Sigmoid colon (tissue), 7 donors: ENCODE results near the gene STIP1. TPM values are rescaled to one million over a fixed set of nuclear protein-coding genes. Genes with fewer than 3 reads are reported as not detected.

Source experiments
- DNase-seq: peaks from one replicate; pipeline ENCODE4 v3.0.0-alpha.2; 2019
- H3K27ac ChIP-seq, 4 donors: fragments of 200-600 bp; sonication (generic); one replicate each; pipeline ENCODE4 v1.5.1; 2016 to 2019; ENCODE audit warnings: mild to moderate bottlenecking in 1 of 4
- H3K27me3 ChIP-seq, 3 donors: fragments of 200-600 bp; sonication (generic); one replicate each; pipeline ENCODE4 v1.5.1; 2019; ENCODE audit warnings: mild to moderate bottlenecking in 1 of 3
- H3K36me3 ChIP-seq, 4 donors: fragments of 200-600 bp; sonication (generic); one replicate each; pipeline ENCODE4 v1.5.1; 2016 to 2019
- H3K4me1 ChIP-seq, 4 donors: fragments of 200-600 bp; sonication (generic); one replicate each; pipeline ENCODE4 v1.5.1; 2017 to 2019
- H3K4me3 ChIP-seq, 4 donors: fragments of 200-600 bp; sonication (generic); one replicate each; pipeline ENCODE4 v1.5.1; 2017 to 2019; ENCODE audit warnings: mild to moderate bottlenecking in 2 of 4, moderate library complexity in 1 of 4
- H3K9me3 ChIP-seq, 4 donors: fragments of 200-600 bp in 3 of 4; sonication (generic) in 3 of 4; one replicate each; pipeline versions ENCODE4 v1.5.1 to v1.6.1; 2013 to 2019
- CTCF ChIP-seq, 4 experiments: fragments of 450-650 bp in 3 of 4; fragments of 200-600 bp in 1 of 4; IDR thresholded peaks; one replicate each; pipeline ENCODE4 v1.5.1; 2016 to 2019; ENCODE audit warnings: antibody characterized with exemption in 4 of 4, mild to moderate bottlenecking in 3 of 4, moderate library complexity in 2 of 4
- EP300 ChIP-seq, 4 donors: sonication (generic); formaldehyde crosslinking; IDR thresholded peaks; one replicate each; pipeline ENCODE4 v1.6.1; 2017; ENCODE audit warnings: antibody characterized with exemption in 4 of 4
- POLR2A ChIP-seq, 2 donors: fragments of 450-650 bp; IDR thresholded peaks; one replicate each; pipeline ENCODE4 v1.6.1; 2016; ENCODE audit warnings: antibody characterized with exemption in 2 of 2, mild to moderate bottlenecking in 2 of 2, moderate library complexity in 2 of 2
- POLR2AphosphoS5 ChIP-seq, 4 donors: sonication (generic); formaldehyde crosslinking; IDR thresholded peaks; one replicate each; pipeline ENCODE4 v1.6.1; 2017; ENCODE audit warnings: antibody characterized with exemption in 4 of 4
- WGBS, 2 donors: extraction: QIAGEN DNeasy Blood & Tissue Kit; methylation state at CpG; one replicate each; pipeline ENCODE4 v1.1.7; 2013; 5-methylcytosine and 5-hydroxymethylcytosine counted together
- intact Hi-C: fragments of 100-400 bp; cut with DNase I; formaldehyde crosslinking; loops from one replicate; pipeline ENCODE4 v1.15.1; 2023
- polyA plus RNA-seq, 3 donors: library from polyadenylated mRNA; stranded (reverse); fragments of 200-250 nt; gene quantifications; one replicate each; pipeline ENCODE4 v1.2.3, GENCODE V29; 2013
- total RNA-seq, 4 donors: library from RNA; depleted of rRNA; stranded (reverse); fragments of >200 nt; gene quantifications; one replicate each; pipeline ENCODE4 v1.1.0, GENCODE V29; 2016
- donor health status: healthy with polysubstance abuse.
- donor health status: Bipolar disorder and iron deficiency.
- donor health status: healthy.

Gene STIP1
- total and polyA plus RNA-seq, 7 donors = 38.4 to 90.3 (median 74.9) TPM

DNA sequence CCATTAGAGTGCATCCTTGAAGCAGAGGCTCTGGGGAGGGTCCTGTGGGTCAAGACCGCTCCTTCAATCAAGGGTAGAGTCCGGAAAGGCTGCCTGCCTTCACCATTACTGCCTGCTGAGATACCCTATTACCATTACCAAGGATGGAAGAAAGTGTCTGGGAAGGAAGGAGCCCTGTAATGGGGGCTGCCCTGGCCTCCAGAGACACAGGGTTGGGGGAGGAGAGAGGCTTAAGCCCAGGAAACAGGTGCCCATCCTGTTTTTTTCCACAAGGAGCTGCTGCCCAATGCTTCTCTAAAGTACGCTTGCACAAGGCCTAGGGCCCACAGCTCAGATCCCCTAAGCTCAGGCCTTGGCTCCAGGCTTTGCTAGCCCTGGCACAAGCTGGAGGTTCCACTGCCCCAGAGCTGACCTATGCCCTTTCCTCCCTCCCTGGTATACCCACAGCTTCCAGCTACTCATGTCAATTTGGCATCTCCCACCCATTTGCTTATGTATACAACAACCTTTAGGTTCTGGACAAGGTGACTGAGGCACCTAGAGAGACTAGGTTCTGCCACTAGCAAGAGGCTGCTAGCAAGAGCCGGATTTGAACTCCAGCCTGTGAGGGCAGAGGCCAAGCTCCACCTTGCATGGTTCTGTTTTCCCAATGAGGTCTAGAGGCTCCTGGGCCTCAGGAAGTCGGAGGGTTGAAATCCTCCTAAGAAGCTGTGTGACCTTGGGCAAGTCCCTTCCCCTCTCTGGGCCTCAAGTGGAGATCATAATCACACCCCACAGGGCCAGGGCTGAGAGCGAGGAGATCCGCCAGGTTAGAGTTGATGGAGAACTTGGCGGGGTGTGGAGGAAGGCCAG is 63.8 kb downstream of the STIP1 start:
- peaks cover 0 to 63% (median 45%) of the 10 kb centered on the region in 4 donors for H3K4me1 ChIP-seq
- 88 to 89% methylated on average over 8 of the region's 8 CpGs for WGBS, 2 donors
- intact Hi-C loops = loop anchor here (5.0 kb wide), 1 partner anchor 53 kb away; the partner anchor contains the start of gene CATSPERZ

DNA sequence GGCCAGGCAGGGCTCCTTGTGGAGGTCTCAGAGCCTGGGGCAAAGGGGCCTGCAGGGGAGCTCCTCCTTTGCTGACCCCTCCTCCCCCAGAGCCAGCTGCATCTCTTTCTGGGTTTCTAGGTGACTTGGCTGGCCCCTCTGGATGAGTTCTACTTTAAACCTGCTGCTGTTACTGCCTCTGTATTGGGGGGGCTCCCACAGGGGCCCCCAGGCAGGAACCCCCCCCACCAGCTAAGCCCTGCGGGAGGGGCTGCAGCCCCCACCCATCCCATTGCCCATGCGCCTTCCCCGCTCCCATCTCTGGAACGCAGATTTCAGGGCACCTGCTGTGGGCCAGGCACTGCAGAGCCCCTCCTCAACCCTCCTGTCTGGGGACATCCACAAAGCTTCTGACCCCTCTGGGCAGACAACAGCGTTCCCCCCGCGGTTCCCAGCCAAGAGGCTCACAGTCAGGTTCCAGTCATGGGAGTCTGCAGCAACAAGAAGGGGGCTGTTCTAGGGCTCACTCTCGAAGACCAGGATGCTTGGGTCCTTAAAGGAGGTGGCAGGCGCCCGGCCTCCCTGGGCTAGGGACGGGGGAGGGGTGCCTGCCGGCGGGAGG is 64.5 kb downstream of the STIP1 start:
- DNase-seq = no peak
- Histone ChIP-seq H3K4me3 (peak overlapping the region; percentile 37 to 93 (median 76)), H3K36me3 (peaks cover 0 to 11% (median 7%) of the 10 kb centered on the region in 4 donors), H3K9me3 (no peaks in the 10 kb centered on the region), H3K27me3 (no peaks in the 10 kb centered on the region), H3K4me1 (peaks cover 0 to 56% (median 38%) of the 10 kb centered on the region in 4 donors), H3K27ac (peak overlapping the region; percentile 73 to 85 (median 79))
- 22 to 25% methylated on average over 13 of the region's 13 CpGs for WGBS, 2 donors
- no peak for TF ChIP-seq POLR2AphosphoS5 (IDR thresholded peaks at IDR 0.05)
- no peak for TF ChIP-seq EP300 (IDR thresholded peaks at IDR 0.05)
- no peak for TF ChIP-seq CTCF (IDR thresholded peaks at IDR 0.05)
- TF ChIP-seq POLR2A (IDR thresholded peaks at IDR 0.05) = no peak
- intact Hi-C loops = no loop called here

More for the DNA sequence above, 63.8 kb downstream of the STIP1 start:
- Histone ChIP-seq H3K27ac (no peak overlapping the region), H3K27me3 (no peaks in the 10 kb centered on the region), H3K9me3 (no peaks in the 10 kb centered on the region), H3K4me3 (no peak overlapping the region), H3K36me3 (peaks cover 0 to 5% (median 2%) of the 10 kb centered on the region in 4 donors)
- TF ChIP-seq EP300 (IDR thresholded peaks at IDR 0.05) = no peak
- no peak for TF ChIP-seq POLR2A (IDR thresholded peaks at IDR 0.05)
- DNase-seq = no peak

GRCh38 chr11:64251016-64251752 is 65.2 kb downstream of the STIP1 start, which contains the start of gene PLCB3:
TSS of gene PLCB3 (plus strand) at chr11:64251530. CDS start at chr11:64251650, 120 bp downstream.
- DNase-seq = peak; percentile 79
- peaks cover 0 to 49% (median 32%) of the 10 kb centered on the region in 4 donors for H3K4me1 ChIP-seq

DNA sequence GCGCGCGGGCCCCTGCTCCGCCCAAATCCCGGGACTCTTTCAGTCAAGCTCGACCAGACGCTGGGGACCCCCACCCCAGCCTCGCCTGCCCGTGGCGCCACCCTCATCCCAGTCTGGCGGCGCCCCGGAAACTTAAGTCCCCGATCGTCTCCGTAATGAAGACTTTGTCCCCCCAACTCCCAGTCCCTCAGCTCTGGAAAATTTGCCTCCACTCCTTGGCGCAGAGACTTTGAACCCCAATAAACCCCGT is 65.7 kb downstream of the STIP1 start:
- no peak for TF ChIP-seq CTCF (IDR thresholded peaks at IDR 0.05)
- no peak for TF ChIP-seq POLR2A (IDR thresholded peaks at IDR 0.05)
- no peak for TF ChIP-seq POLR2AphosphoS5 (IDR thresholded peaks at IDR 0.05)
- TF ChIP-seq EP300 (IDR thresholded peaks at IDR 0.05) = no peak
- intact Hi-C loops = loop anchor here (1.0 kb wide), 1 partner anchor 18 kb away; no protein-coding TSS in a partner anchor
- H3K27ac ChIP-seq = peak overlapping the region; percentile 73 to 85 (median 79)

More at GRCh38 chr11:64251016-64251752, 65.2 kb downstream of the STIP1 start, which contains the start of gene PLCB3:
- H3K9me3 ChIP-seq = no peaks in the 10 kb centered on the region
- H3K4me3 ChIP-seq = peak within 1 kb of the TSS; percentile 68 to 93 (median 79)
- TF ChIP-seq POLR2A (IDR thresholded peaks at IDR 0.05) (no peak), EP300 (IDR thresholded peaks at IDR 0.05) (no peak), POLR2AphosphoS5 (IDR thresholded peaks at IDR 0.05) (peak in 2 of 4 donors; percentile 39 to 43), CTCF (IDR thresholded peaks at IDR 0.05) (peak; percentile 64 to 90 (median 71))
- intact Hi-C loops = no loop called here
- WGBS, 2 donors = 1% methylated on average over 75 of the region's 75 CpGs
- H3K27ac ChIP-seq = peak within 1 kb of the TSS; percentile 73 to 85 (median 79)
- no peaks in the 10 kb centered on the region for H3K27me3 ChIP-seq
- peaks cover 3 to 17% (median 11%) of the 10 kb centered on the region in 4 donors for H3K36me3 ChIP-seq

More for the DNA sequence above, 65.7 kb downstream of the STIP1 start:
- H3K27me3 ChIP-seq = no peaks in the 10 kb centered on the region
- peak overlapping the region; percentile 68 to 93 (median 79) for H3K4me3 ChIP-seq
- no peak for DNase-seq
- no peaks in the 10 kb centered on the region for H3K9me3 ChIP-seq
- peaks cover 0 to 47% (median 32%) of the 10 kb centered on the region in 4 donors for H3K4me1 ChIP-seq
- peaks cover 7 to 22% (median 14%) of the 10 kb centered on the region in 4 donors for H3K36me3 ChIP-seq
- 0 to 1% methylated on average over 18 of the region's 18 CpGs for WGBS, 2 donors
